GM18861 (cell line): ENCODE results near the gene KPNA2.
"Not testable (repeated sequence)": the region's sequence is repeated elsewhere in the genome, so short reads cannot be mapped to it uniquely, and the experiment has no call there.

Experiments used
- ATAC-seq: cut with Tn5 transposase; IDR thresholded peaks from one replicate; pipeline ENCODE4 v1.9.1; 2021; ENCODE audit not compliant: unreplicated experiment

Gene KPNA2

DNA sequence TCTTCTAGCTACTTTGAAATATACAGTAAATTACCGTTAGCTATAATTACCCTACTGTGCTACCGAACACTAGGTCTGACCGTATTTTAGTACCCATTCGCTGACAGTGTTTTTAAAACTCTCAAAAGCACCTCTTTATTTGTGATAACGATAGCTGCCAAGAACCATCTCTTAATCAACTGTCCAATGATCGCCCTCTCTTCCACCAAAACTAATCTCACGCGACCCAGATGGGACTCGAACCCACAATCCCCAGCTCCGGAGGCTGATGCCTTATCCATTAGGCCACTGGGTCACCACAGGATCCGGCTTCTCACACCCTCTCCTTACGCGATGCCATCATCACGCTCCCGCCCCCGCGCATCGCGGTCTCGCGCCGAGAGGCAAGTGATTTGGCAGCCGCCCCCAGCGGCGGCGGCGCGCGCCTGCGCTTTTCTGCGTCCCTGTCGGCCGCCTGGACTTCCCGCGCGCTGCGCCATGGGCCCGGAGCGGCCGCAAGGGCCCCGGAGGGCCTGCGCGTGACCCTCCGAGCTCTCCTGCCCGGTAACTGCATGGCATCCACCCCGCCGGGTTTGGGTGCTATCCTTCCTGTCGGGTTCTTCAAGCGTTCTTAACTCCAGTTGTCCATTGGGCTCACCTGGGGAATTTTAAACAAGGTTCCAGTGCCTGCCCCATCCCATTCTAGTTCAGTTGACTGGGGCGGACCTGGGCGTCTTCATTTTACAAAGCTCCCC, 15.7 kb upstream of the KPNA2 start:
- peak; percentile 93 for ATAC-seq

DNA sequence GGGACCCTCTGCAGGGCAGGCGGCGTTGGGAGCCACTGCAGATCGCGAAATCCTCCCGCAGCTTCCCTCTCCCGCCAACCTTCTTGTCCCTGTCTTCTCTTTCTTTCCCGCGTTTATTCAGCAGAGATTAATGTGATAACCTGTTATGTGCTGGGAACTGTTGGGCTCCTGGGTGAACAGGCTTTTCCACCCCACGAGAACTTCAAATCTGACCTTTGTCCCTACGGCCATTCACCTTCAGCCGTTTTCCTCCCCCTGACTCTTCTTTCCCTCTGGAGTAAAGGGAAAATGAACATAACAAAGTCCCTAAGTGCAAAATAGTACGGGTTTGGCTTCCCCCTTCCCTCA, 15.2 kb upstream of the KPNA2 start:
- ATAC-seq = no peak

DNA sequence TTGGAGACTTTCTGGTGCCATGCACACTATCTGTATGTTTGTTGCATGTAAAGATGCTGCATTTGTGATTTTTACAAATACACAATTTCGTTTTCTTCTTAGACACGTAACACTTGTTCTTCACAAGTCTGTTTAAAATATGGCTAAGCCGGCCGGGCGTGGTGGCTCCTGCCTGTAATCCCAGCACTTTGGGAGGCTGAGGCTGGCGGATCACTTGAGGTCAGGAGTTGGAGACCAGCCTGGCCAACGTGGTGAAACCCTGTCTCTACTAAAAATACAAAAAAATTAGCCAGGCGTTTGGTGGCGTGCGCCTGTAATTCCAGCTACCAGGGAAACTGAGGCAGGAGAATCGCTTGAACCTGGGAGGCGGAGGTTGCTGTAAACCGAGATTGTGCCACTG, 14.7 kb upstream of the KPNA2 start:
- ATAC-seq = not testable (repeated sequence)

DNA sequence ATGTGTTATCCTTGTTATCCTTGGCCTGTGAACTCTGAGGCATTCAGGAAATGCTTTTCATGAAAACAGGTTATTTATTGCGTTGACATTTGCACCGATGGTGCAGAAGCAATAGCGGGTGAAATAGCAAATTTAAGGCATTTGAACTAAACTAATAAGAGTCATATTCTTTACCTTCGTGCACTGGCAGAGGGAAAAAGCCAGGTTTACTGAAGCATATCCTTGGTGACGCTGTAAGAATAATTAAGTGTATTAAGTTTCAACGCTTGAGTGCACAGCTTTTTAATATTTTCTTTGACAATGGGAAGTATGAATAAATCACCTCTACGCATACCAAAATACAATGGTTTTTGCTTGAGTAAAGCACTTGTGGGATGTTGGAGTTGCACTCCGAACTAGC, 13.6 kb upstream of the KPNA2 start:
- ATAC-seq = no peak

DNA sequence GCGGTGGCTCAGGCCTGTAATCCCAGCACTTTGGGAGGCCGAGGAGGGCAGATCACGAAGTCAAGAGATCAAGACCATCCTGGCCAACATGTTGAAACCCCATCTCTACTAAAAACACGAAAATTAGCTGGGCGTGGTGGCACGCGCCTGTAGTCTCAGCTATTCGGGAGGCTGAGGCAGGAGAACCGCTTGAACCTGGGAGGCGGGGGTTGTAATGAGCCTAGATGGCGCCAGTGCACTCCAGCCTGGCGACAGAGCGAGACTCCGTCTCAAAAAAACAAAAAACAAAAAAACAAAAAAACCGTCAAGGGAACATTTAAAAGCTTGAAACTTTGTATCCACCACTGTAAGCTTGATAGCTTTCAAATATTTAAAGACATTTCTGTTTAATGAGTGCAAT, 13.0 kb upstream of the KPNA2 start:
- not testable (repeated sequence) for ATAC-seq

DNA sequence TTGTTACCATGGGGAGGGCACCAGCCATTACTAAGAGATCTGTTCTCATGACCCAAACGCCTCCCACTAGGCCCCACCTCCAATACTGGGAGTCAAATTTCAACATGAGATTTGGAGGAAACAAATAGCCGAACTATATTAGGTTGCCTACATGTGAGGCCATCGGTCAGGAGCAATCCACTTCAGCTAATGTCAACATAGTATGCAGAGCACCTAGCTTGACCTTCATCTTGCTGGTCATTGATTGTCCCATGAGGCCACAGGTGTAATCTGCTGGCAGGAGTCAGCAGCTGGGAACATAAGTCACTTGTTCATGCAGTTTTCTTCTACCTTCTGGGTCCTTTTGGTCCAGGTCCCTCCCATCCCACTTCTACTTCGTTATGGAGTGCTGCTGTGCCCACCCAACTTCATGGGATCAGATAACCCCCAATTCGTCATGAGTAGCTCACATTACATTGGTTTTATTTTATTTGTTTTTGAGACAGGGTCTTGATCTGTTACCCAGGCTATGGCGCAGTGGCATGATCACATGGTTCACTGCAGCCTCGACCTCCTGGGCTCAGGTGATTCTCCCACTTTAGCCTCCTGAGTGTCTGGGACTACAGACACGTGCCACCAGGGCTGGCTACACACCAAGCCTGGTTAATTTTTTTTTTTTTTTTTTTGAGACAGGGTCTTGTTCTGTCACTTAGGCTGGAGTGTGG, 5.9 kb upstream of the KPNA2 start:
- no peak for ATAC-seq

DNA sequence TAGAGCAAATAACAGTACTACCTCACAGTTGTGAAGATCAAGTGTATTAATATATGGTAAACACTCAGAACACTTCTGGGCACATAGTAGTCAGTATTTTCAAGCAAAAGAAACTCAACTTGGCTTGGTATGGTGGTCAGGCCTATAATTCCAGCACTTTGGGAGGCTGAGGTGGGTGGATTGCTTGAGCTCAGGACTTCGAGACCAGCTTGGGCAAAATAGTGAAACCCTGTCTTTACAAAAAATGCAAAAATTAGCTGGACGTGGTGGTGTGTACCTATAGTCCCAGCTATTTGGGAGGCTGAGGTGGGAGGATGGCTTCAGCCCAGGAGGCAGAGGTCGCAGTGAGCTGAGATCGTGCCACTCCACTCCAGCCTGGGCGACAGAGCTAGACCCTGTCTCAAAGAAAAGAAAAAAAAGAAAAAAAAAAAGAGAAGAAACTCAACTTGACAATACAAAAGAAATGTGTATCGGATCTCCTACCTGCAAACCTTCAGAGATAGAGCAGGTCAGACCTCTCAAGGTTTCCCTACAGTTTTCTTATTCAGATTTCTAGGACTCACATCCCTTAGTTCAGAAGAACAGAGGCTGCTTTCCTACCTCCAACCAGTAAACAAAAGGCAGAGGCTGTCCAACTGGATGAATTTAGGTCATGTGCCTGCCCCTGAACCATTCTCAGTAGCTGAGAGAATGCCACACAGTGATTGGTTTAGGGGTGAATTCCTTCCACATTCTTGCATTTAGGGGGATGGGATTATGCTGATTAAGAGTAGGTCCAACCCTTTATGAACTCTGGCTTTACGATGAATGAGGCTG, 1.7 kb upstream of the KPNA2 start:
- ATAC-seq = no peak

DNA sequence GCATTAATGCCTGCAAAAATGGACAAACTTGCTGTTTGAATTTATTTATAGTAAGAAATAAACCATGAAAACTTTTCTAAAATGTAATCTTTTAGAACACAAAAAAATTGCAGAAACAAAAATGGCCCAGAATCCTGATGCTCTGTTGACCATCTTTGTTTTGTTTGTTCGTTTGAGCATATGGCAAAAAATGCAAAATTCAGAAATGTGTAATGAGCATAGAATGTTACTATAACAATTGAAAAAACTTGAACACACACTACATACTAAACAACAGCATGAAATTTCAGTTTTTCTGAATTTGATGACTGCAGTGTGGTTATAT, 1.1 kb upstream of the KPNA2 start:
- ATAC-seq = no peak

DNA sequence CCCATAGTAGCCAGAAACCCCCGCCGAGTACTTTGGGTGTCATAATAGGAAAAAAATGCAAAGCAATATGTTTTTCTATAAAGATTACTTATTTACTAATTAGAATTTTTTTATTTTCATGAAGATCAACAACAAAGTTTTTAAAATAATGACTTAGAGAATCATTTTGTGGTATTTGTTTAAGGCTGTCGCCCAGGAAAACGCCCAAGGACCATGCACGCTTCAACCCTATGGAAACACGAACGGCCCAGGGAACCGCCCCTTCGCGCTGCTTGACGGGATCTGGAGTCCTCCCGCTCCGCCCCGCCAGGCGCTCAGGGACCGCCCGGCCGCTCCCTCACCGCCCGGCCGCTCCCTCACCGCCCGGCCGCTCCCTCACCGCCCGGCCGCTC, 408 bp upstream of the KPNA2 start:
- peak; percentile 80 for ATAC-seq

DNA sequence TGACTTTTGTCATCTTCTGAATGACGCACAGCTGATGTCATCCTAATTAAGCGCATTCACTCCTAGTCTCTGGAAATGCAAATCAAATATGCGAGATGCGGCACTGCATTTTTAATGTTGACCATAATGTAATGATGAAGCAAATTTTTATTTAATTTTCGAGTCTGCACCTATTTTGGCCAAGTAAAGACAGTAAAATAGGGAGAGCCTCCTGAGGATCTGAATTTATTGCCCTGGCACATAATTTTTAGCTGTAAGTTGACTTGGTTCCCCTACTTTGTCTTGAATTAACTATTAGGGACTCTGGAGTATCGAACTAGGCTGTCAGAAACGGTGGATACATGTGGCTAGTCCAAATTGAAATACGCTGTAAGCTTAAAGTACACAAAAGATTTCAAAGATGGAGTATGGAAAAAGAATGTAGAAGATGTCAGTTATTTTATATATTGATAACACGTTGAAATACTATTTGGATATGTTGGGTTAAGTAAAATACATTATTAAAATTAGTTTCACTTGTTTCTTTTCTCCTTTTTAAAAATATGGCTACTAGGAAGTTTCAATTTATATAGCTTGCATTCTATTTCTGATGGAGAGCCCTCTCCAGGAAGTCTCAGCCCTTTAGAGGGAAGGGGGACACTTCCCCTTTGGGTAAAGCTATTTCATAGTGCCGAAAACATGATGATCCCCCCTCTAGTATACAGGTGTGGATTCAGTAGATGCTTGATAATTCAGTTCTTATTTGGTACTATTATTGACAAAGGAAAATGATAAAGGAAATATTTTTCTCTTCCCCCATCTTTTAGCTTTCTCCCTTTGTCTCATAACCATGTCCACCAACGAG, 991 bp downstream of the KPNA2 start:
- no peak for ATAC-seq

DNA sequence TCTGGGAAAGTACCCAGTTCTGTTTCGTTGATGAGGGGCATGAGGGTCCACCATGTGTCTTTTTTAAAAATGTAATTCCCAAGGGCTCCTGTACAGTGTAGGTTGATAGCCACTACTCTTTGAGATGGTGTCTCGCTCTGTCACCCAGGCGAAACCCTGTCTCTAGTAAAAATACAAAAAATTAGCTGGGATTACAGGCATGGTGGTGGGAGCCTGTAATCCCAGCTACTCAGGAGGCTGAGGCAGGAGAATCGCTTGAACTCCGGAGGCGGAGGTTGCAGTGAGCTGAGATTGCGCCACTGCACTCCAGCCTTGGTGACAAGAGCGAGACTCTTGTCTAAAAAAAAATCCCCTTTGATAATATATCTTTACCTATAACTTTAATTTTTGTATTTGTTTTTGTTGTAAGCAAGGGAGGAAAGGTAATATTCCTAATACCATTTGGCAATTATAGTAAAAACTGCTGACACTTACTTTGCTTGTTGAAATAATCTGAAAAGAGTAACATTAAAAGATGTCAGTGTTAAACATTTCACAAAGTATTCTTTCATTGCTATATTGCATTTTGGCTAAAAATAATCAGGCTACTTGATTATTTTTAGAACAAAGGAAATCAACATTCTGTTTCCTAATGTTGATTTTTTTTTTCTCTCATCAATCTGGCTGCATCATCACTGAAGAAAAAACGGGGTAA, 11.8 kb downstream of the KPNA2 start:
- ATAC-seq = no peak

DNA sequence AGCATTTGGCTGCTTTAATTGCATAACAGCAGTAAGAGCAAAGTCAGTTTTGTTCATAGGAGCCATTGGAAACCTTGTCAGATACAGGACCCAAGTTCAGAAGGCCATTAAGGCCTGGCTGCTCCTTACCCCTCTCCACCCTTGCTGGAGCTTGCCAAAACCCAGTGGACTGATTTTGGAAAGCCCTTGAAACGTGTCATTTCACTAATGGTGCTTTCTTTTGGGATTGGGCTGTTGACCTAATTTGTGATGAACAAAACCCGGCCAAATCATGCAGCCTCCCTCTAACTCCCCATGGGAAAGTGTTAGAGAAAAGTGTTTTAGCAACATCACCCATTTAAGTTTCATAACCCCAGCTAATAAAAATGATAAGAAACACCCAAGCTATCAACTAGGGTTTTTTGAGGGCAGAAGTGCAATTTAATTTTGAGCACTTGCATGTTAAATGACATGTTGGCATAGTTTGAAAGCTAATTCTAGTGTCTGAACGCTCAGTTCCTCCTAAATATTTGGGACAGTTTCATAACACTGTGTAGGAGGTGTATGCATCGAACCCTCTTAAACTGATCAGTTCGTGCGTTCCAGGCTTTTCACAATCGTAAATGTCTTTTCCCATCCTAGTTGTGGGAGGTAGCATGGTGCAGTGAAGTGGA, 12.5 kb downstream of the KPNA2 start:
- ATAC-seq = not testable (repeated sequence)

DNA sequence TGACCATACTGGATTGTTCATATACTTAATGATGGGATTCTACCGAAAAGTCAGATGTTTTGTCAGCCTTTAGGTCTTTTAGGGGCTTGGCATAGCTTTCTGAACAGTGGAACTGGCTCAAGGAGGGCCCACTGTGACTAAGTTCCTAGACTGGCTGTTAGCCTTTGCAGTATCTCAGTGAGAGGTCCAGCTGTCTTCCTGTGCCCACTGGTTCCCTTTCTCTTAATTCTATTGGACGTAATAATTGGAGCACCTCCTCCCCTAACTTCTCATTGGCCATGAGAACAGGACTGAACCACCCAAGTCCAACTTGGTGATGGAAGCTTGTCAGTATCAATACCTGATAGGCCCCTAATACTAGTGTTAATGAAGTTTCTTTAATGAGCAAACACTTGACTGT, 13.5 kb downstream of the KPNA2 start:
- no peak for ATAC-seq

DNA sequence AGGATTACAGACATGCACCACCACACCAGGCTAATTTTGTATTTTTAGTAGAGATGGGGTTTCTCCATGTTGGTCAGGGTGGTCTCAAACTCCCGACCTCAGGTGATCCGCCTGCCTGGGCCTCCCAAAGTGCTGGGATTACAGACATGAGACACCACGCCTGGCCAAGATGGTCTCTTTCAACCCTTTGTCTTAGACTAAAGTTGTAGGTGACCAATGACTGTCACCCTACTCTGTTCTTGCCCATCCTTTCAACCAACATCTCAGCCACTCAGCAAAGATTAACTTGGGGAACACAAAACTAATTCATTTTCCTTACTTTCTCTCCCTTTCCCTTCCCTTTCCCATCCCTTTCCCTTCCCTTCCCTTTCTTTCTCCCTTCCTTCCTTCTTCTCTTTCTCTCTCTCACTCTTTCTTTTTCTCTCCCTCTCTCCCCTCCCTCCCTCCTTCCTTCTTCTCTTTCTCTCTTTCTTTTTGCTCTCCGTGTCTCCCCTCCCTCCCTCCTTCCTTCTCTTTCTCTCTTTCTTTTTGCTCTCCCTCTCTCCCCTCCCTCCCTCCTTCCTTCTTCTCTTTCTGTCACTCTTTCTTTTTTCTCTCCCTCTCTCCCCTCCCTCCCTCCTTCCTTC, 14.4 kb downstream of the KPNA2 start:
- not testable (repeated sequence) for ATAC-seq

DNA sequence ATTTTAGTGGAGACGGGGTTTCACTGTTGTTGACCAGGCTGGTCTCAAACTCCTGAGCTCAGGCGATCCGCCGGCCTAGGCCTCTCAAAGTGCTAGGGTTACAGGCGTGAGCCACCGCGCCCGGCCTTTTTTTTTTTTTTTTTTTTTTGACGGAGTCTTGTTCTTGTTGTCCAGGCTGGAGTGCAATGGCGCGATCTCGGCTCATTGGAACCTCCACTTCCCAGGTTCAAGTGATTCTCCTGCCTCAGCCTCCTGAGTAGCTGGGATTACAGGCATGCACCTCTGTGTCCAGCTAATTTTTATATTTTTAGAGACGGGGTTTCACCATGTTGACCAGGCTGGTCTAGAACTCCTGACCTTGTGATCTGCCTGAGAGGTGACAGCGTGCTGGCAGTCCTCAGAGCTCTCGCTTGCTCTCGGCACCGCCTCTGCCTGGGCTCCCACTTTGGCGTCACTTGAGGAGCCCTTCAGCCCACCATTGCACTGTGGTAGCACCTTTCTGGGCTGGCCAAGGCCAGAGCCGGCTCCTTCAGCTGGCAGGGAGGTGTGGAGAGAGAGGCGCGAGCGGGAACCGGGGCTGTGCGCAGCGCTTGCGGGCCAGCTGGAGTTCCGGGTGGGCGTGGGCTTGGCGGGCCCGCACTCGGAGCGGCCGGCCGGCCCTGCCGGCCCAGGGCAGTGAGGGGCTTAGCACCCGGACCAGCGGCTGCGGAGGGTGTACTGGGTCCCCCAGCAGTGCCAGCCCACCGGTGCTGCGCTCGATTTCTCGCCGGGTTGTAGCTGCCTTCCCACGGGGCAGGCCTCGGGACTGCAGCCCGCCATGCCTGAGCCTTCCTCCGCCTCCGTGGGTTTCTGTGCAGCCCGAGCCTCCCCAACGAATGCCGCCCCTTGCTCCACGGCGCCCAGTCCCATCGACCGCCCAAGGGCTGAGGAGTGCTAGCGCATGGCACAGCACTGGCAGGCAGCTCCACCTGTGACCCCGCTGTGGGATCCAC, 16.1 kb downstream of the KPNA2 start:
- ATAC-seq = not testable (repeated sequence)

DNA sequence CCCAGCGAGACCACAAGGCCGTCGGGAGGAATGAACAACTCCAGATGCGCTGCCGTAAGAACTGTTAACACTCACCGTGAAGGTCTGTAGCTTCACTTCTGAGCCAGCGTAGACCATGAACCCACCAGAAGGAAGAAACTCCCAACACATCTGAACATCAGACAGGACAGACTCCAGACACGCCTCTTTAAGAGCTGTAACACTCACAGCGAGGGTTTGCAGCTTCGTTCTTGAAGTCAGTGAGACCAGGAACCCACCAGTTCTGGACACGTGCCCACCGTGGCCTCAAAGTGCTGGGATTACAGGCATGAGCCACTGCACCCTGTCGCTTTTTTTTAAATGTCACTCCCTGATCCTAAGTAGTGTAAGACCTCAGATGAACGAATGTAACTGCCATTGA, 17.3 kb downstream of the KPNA2 start:
- no peak for ATAC-seq

DNA sequence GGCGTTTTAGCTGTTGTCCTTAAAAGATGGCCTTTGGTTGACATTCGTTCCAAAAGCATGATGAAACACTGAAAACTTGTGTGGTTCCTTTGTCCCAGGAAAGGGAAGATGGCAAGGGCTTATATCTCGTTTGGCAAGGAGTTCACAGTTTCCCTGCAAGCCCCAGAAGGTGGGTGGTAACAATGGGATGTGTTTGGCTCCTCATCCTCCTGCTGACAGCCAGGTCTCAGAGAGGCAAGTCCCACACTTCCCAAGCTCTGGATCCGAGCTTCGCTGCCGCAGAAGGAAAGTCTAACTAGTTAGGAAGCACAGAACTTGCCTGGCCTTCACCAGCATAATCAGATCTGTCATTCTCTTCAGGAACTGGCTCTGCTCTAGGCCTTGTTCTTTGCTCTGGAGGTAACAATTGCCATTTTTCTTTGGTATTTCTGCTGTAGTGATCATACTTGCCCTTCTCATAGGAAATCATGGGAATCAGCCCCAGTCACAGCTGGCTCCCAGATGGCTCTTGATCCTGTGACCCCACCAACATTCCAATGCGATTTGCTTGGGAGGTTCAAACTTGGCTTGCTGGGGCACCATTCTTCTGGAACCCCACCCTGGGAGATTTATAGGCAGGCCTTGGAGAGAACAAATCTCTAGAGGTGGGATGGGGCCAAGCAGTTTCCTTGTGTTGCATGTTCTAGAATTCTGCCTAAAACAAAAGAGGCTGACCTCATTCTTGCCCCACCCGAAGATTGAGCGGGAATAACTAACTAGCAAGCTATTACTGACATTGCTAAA, 17.9 kb downstream of the KPNA2 start:
- ATAC-seq = no peak
